ENCODE measurements around the gene ALLC. TPM values are rescaled to one million over a fixed set of nuclear protein-coding genes. Genes with fewer than 3 reads are reported as not detected.

Gene ALLC
- polyA plus RNA-seq, 2 of the 4 experiments (the other 2 are of a cell fraction): not detected

DNA sequence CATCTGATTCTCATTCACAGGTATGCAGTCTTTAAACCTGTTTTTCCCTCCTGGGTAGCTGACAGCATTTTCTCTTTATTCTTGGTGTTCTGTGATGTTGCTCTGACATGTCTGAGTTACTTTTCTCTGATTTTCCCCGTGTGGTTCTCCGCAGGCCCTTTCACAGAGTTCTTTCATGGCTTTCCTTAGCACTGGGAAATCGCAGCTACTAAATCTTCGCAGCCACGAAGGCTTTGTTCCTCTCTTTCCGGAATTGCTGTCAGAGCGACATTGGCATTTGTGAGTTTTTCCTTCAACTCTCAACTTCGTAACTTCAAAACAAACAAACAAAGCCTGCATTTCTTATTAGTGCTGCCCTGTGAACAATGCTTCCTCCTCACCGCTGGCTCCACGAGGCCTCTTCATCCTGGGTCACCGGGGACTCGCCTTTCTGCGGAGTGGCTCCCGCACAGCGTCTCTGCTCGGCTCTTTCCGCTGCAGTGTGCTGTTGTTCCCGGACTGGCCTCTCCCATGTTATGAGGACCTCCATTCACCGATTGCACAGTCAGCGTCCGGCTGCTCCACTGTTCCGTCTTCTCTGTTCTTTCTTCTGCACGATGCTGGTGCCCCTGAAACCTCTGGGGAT is 47.0 kb upstream of the ALLC start:
- TF ChIP-seq ZNF302 (CRISPR knock-in tag; IDR thresholded peaks at IDR 0.05): no peak
- no peak for TF ChIP-seq HOXA7 (CRISPR knock-in tag; IDR thresholded peaks at IDR 0.05)
- no peak for TF ChIP-seq MAZ (IDR thresholded peaks at IDR 0.05; ENCODE audit: borderline replicate concordance, low read depth, low read length)
- TF ChIP-seq RNF2 (IDR thresholded peaks at IDR 0.05; ENCODE audit: borderline replicate concordance, low read depth): no peak
- no peak for TF ChIP-seq FOXS1 (CRISPR knock-in tag; IDR thresholded peaks at IDR 0.05)
- TF ChIP-seq MAFK (IDR thresholded peaks at IDR 0.05; ENCODE audit: partially characterized antibody): no peak
- POLR2A ChIA-PET: interaction anchor here (1.1 kb wide), 1 partner anchor 53 kb away, joined by 4 read pairs; the partner anchor contains the start of gene RNASEH1
- WGBS (ENCODE audit: missing lambda C conversion rate): 76% methylated on average over 23 of the region's 23 CpGs

GRCh38 chr2:3611589-3611988 is 46.4 kb upstream of the ALLC start:
- no peak for FAIRE-seq
- no peak overlapping the region for H3K4me3 ChIP-seq
- H3K4me2 ChIP-seq: no peak overlapping the region
- no peak overlapping the region for H3K27ac ChIP-seq
- WGBS (ENCODE audit: missing lambda C conversion rate): 64% methylated on average over 11 of the region's 11 CpGs
- ChIA-PET POLR2A (no interaction called here), CTCF (no interaction called here)
- no peak for DNase-seq (ENCODE audit: low read depth in 1 of 2, low spot score in 1 of 2)
- TF ChIP-seq ESRRA (IDR thresholded peaks at IDR 0.05; ENCODE audit: borderline replicate concordance, low read length) (no peak), POLR2A (IDR thresholded peaks at IDR 0.05; ENCODE audit: low read length) (no peak), RCOR1 (IDR thresholded peaks at IDR 0.05; ENCODE audit: low read depth, low read length) (no peak), FOSL2 (IDR thresholded peaks at IDR 0.05) (no peak), FOSL2 (CRISPR knock-in tag; IDR thresholded peaks at IDR 0.05) (no peak), HOXA7 (CRISPR knock-in tag; IDR thresholded peaks at IDR 0.05) (no peak), CHD4 (IDR thresholded peaks at IDR 0.05; ENCODE audit: borderline replicate concordance) (no peak), EHMT2 (IDR thresholded peaks at IDR 0.05; ENCODE audit: low read depth) (no peak)
- no peak for ATAC-seq
- no peaks in the 10 kb centered on the region for H3K4me1 ChIP-seq
- peaks cover 14% of the 10 kb centered on the region for H3K9me3 ChIP-seq

More for the DNA sequence above, 47.0 kb upstream of the ALLC start:
- no peak for ATAC-seq
- FAIRE-seq: no peak
- DNase-seq (ENCODE audit: low read depth in 1 of 2, low spot score in 1 of 2): no peak
- H3K4me1 ChIP-seq: peaks cover 4% of the 10 kb centered on the region; the same call in 2 of the 3 replicates
- no peak overlapping the region for H3K27ac ChIP-seq
- no peak overlapping the region for H3K4me2 ChIP-seq
- no peak overlapping the region for H3K4me3 ChIP-seq
- H3K9me3 ChIP-seq: peaks cover 14% of the 10 kb centered on the region
- CTCF ChIA-PET: interaction anchor here (1.1 to 1.3 kb wide), 3 partner anchors 18 to 86 kb away, joined by 3 read pairs; no protein-coding TSS in a partner anchor

GRCh38 chr2:3612639-3613523 is 45.1 kb upstream of the ALLC start:
- no peak for DNase-seq (ENCODE audit: low read depth in 1 of 2, low spot score in 1 of 2)
- TF ChIP-seq FOSL2 (IDR thresholded peaks at IDR 0.05) (no peak), FOSL2 (CRISPR knock-in tag; IDR thresholded peaks at IDR 0.05) (no peak), ZNF302 (CRISPR knock-in tag; IDR thresholded peaks at IDR 0.05) (no peak), ESRRA (IDR thresholded peaks at IDR 0.05; ENCODE audit: borderline replicate concordance, low read length) (no peak), MAX (IDR thresholded peaks at IDR 0.05) (no peak), EP300 (IDR thresholded peaks at IDR 0.05) (no peak), KDM1A (IDR thresholded peaks at IDR 0.05; ENCODE audit: low read depth) (no peak), TFCP2L1 (CRISPR knock-in tag; IDR thresholded peaks at IDR 0.05) (no peak), PHF8 (IDR thresholded peaks at IDR 0.05; ENCODE audit: borderline replicate concordance, low read depth) (no peak), JUNB (IDR thresholded peaks at IDR 0.05) (no peak), RAD21 (conservative IDR thresholded peaks at IDR 0.05 in 1 of 2, IDR thresholded peaks at IDR 0.05 in 1 of 2) (no peak), MAFK (IDR thresholded peaks at IDR 0.05; ENCODE audit: partially characterized antibody) (no peak), ZC3H11A (IDR thresholded peaks at IDR 0.05) (no peak), TP53 (CRISPR knock-in tag; IDR thresholded peaks at IDR 0.05) (no peak)
- TF ChIP-seq, protein P1, sequence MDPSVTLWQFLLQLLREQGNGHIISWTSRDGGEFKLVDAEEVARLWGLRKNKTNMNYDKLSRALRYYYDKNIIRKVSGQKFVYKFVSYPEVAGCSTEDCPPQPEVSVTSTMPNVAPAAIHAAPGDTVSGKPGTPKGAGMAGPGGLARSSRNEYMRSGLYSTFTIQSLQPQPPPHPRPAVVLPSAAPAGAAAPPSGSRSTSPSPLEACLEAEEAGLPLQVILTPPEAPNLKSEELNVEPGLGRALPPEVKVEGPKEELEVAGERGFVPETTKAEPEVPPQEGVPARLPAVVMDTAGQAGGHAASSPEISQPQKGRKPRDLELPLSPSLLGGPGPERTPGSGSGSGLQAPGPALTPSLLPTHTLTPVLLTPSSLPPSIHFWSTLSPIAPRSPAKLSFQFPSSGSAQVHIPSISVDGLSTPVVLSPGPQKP (IDR thresholded peaks at IDR 0.05; ENCODE audit: low read depth, low read length): no peak
- TF ChIP-seq, protein P2, sequence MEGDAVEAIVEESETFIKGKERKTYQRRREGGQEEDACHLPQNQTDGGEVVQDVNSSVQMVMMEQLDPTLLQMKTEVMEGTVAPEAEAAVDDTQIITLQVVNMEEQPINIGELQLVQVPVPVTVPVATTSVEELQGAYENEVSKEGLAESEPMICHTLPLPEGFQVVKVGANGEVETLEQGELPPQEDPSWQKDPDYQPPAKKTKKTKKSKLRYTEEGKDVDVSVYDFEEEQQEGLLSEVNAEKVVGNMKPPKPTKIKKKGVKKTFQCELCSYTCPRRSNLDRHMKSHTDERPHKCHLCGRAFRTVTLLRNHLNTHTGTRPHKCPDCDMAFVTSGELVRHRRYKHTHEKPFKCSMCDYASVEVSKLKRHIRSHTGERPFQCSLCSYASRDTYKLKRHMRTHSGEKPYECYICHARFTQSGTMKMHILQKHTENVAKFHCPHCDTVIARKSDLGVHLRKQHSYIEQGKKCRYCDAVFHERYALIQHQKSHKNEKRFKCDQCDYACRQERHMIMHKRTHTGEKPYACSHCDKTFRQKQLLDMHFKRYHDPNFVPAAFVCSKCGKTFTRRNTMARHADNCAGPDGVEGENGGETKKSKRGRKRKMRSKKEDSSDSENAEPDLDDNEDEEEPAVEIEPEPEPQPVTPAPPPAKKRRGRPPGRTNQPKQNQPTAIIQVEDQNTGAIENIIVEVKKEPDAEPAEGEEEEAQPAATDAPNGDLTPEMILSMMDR (IDR thresholded peaks at IDR 0.05): no peak
- TF ChIP-seq, protein P3, sequence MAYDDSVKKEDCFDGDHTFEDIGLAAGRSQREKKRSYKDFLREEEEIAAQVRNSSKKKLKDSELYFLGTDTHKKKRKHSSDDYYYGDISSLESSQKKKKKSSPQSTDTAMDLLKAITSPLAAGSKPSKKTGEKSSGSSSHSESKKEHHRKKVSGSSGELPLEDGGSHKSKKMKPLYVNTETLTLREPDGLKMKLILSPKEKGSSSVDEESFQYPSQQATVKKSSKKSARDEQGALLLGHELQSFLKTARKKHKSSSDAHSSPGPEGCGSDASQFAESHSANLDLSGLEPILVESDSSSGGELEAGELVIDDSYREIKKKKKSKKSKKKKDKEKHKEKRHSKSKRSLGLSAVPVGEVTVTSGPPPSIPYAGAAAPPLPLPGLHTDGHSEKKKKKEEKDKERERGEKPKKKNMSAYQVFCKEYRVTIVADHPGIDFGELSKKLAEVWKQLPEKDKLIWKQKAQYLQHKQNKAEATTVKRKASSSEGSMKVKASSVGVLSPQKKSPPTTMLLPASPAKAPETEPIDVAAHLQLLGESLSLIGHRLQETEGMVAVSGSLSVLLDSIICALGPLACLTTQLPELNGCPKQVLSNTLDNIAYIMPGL (CRISPR knock-in tag; IDR thresholded peaks at IDR 0.05; ENCODE audit: borderline replicate concordance): no peak
- TF ChIP-seq, protein P4, sequence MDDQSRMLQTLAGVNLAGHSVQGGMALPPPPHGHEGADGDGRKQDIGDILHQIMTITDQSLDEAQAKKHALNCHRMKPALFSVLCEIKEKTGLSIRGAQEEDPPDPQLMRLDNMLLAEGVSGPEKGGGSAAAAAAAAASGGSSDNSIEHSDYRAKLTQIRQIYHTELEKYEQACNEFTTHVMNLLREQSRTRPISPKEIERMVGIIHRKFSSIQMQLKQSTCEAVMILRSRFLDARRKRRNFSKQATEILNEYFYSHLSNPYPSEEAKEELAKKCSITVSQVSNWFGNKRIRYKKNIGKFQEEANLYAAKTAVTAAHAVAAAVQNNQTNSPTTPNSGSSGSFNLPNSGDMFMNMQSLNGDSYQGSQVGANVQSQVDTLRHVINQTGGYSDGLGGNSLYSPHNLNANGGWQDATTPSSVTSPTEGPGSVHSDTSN (IDR thresholded peaks at IDR 0.05): no peak
- WGBS (ENCODE audit: missing lambda C conversion rate): 62% methylated on average over 27 of the region's 29 CpGs
- FAIRE-seq: no peak
- POLR2A ChIA-PET: no interaction called here
- no peak overlapping the region for H3K4me2 ChIP-seq
- H3K27ac ChIP-seq: no peak overlapping the region
- H3K9me3 ChIP-seq: peaks cover 14% of the 10 kb centered on the region
- no peaks in the 10 kb centered on the region for H3K4me1 ChIP-seq
- H3K4me3 ChIP-seq: no peak overlapping the region
- CTCF ChIA-PET: interaction anchor here (0.6 to 1.4 kb wide), 3 partner anchors 38 to 189 kb away, joined by 3 to 4 read pairs (median 3); no protein-coding TSS in a partner anchor
- no peak for ATAC-seq

Measured in A549 (cell line).